Iris pigment epithelial cell (primary cell): ENCODE data around the gene NUDT15.
A peak's percentile ranks its signal among the peaks of the same experiment; 100 is the strongest.
"Not testable (repeated sequence)": the region's sequence is repeated elsewhere in the genome, so short reads cannot be mapped to it uniquely, and the experiment has no call there.

Source experiments
- DNase-seq: peaks from one replicate; pipeline ENCODE4 v3.0.0-alpha.2; 2011; ENCODE audit warnings: low read depth

NUDT15 gene

GRCh38 chr13:48043789-48044503 lies 6.4 kb downstream of the NUDT15 start:
- DNase-seq: peak; percentile 81

- DNase-seq: no peak
These were observed 13.0 kb downstream of the NUDT15 start for GRCh38 chr13:48050550-48050949.

DNA sequence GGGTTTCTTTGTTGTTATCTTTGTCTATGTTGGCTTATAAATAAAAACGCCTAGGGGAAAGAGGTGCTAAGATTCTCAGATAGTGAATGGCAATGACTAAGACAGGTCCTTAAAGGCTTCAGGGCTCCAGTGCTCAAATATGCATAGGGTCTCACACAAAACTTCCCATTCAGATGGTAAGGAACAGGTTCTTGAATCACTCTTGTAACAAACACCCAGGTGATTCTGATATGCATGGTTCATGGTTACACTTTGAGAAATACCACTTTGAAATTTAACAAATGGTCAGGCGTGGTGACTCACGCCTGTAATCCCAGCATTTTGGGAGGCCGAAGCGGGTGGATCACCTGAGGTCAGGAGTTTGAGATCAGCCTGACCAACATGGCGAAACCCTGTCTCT lies 17.1 kb downstream of the NUDT15 start:
- DNase-seq: no peak

GRCh38 chr13:48055712-48056111 lies 18.2 kb downstream of the NUDT15 start:
- DNase-seq: no peak

- DNase-seq: not testable (repeated sequence)
These were observed 21.0 kb downstream of the NUDT15 start for GRCh38 chr13:48058536-48058935.

DNA sequence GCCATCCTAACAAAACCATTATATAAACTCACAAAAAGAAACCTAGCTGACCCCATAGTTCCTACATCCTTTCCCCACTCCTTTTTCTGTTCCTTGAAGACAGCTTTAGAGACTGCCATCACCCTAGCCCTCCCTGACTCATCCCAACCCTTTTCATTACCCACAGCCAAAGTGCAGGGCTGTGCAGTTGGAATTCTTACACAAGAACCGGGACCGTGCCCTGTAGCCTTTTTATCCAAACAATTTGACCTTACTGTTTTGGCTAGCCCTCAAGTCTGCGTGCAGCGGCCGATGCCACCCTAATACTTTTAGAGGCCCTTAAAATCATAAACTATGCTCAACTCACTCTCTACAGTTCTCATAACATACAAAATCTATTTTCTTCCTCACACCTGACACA lies 22.4 kb downstream of the NUDT15 start:
- DNase-seq: not testable (repeated sequence)

DNA sequence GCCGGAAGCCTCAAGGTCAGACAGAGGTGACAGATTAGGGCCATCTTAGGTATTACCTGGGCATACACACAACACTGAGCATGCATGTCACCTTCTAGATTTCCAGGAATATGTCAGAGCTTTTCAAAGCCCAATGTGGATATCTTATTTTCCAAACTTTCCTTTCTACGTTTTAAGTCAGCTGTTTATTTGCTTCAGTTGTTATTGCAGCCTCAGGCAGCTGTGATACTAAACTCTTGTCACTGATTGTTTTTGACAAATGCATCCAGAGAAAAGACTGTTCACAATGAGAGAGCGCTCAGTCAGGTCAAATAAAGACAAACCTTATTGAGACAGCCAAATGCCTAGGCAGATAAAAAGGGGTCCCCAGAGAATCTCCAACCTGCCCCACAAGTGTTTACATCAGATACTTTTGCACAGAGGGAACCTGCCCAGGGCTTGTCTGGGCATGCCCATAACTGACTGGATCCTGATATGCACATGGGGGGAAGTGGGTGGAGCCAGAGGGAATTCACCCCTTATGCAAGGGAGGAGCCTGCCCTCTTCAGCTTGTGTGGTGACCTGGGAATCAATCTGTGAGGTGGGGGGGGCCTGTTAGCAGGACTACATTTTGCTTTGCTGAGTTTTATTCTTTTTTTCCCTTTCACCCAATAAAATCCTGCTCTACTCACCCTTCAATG lies 28.9 kb downstream of the NUDT15 start:
- DNase-seq: peak; percentile 65

- no peak for DNase-seq
These were observed 30.5 kb downstream of the NUDT15 start for GRCh38 chr13:48068036-48068435.

GRCh38 chr13:48068952-48069351 lies 31.4 kb downstream of the NUDT15 start:
- no peak for DNase-seq

DNA sequence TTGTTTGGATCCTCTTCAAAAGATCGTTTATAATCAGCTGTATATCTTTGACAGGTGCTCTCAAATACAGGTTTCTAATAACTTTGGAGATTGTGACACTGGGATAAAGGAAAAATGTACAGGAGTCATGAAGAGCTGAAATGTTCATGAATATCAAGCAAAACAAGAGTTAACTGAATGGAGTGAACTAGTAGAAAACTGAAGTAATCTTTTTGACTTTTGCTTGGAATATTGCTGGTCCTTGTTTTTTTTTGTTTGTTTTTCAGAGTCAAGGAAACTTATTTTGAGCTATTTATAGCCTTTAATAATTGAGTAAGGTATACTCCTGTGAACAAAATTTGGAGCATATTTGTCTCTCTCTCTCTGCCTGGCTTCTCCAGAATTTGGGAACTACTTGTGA lies 32.0 kb downstream of the NUDT15 start:
- no peak for DNase-seq

DNA sequence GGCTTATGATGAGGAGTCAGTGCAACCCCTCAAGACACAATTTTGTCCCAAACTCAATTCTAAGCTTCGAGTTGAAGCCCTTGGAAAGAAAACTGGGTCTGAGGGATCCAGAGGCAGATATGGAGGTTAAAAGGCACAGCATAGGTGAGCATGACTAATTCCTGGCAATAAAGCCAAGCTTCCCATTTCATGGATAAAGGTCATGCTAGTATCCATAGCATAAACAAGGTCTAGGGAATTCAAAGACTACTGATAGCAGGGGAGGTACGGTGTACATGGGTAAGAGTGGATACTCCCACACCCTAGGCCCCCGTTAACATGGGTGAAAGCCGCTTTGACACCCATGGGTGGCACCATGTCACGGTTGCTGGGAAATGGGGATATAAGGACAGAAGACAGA lies 33.4 kb downstream of the NUDT15 start:
- DNase-seq: no peak

- no peak for DNase-seq
These were observed 34.8 kb downstream of the NUDT15 start for GRCh38 chr13:48072304-48072703.

DNA sequence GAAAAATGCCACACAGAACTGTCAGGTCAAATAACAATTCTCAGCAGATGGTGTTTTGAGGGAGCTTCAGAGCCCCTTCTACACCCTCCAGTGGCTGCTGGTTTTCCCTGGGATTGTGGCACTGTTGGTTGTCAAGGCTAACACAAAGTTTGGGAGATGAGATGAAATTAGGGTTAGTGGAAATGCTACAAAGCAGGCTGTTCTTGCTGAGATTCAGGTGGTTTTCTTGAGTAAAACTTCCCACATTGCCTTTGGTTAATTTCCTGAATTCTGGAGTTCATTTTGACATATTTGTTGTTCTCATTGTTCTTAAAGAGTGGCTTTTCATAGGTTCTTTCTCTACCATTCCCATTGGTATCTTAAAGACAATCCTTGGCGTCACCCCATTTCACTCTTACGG lies 35.3 kb downstream of the NUDT15 start:
- DNase-seq: no peak

- no peak for DNase-seq
These were observed 36.5 kb downstream of the NUDT15 start for GRCh38 chr13:48074006-48074405.

DNA sequence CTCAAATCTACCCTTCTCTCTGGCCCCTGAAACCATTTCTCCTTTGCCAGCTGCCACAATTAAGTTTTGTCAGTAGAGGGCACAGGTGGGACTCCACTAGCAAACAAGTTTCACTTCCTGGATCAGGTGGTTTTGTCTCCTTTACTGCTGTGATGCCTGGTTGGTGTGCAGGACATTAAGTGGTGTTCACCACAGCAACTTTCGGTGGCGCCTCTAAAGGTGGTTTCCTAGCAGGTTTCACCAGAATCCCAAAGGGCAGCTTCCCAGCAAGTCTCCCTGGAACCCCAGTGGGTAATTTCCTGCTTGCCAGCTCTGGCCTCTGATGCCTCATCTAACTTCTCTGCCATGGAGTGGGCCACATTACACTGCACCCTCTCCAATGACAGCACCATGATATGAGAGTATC lies 40.7 kb downstream of the NUDT15 start:
- no peak for DNase-seq

- no peak for DNase-seq
These were observed 44.2 kb downstream of the NUDT15 start for GRCh38 chr13:48081739-48082138.

DNA sequence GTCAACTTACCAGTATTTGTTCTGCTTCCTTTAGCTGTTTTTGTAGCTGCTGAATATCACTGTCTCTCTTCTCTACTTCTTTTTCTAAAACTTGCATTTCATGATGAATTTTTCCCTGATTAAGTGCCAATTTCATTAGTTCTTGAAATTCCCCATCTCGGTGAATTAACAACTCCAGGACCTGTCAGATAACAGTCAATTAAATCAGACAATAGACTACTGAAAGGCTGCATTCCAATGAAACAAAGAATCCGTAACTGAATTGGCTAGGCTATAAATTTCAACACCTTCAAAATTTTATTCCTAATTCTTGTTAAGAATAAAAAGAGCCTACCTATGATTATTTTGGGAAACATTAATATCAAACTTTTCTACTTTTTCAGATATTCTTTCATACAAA lies 48.7 kb downstream of the NUDT15 start:
- DNase-seq: no peak

GRCh38 chr13:48093588-48093987 lies 56.1 kb downstream of the NUDT15 start:
- no peak for DNase-seq

DNA sequence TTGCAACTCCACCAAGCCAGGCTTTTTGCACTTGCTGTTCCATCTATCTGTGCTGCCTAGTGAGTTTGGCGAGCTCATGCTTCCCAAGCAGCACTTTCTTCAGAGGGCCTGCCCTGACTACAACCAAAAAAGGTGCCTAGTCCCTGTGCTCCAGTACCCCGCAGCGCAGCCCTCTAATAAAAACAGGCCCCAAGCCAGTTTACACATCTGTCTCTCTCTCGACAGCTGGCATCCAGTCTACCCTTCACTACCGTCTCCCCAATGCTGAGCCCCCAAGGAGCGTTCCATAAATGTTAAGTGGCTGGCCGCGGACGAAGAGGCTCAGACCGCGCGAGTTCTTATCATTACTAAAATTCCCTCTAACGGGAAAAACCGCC lies 56.9 kb downstream of the NUDT15 start:
- DNase-seq: peak; percentile 16

DNA sequence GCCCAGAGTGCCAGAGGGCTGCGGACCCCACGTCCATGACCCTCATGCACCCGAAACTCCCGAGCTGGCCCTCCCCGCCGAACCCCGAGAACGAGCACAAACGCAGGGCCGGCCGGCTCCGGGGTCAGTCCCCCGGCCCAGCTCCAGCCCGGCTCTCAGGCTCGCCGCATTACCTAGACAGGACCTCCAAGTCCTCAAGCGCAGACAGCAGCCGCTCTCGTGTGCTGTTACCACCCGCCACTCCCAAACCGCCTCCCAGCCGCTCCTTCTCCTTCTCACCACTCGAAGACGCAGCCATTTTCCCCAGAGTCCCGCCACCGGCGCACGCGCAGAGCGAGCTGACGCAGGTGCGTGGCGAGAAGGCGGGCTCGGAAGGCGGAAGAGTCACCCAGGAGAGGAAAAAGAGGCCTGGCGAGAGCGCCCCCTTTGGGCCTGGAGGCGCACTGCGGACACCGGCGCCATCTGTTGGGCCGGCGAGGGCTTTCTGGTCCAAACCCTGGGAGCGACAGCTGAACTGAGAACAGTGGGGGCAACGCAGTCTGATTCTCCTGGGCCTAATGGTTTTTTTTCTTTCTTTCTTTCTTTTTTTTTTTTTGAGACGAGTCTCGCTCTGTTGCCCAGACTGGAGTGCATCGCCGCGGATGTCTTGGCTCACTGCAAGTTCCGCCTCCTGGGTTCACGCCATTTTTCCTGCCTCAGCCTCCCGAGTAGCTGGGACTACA lies 57.4 kb downstream of the NUDT15 start, which contains the start of gene MED4:
Gene MED4, minus strand, starts transcription at position 324 of the 722 bp plus-strand sequence. Its CDS starts 26 bp downstream, at position 298.
- peak; percentile 90 for DNase-seq

- no peak for DNase-seq
These were observed 59.1 kb downstream of the NUDT15 start for GRCh38 chr13:48096670-48097069.
